Skeletal muscle tissue (tissue), 4 donors: ENCODE results near the gene LARP6. TPM values are rescaled to one million over a fixed set of nuclear protein-coding genes. Genes with fewer than 3 reads are reported as not detected.

Experiments used
- H3K27ac ChIP-seq: one replicate; pipeline ENCODE4 v1.7.0; 2013; ENCODE audit warnings: mild to moderate bottlenecking, low read depth, low read length, inconsistent platforms
- H3K27me3 ChIP-seq, 3 donors: one replicate each; pipeline ENCODE4 v1.7.0; 2013; ENCODE audit warnings: low read length in 3 of 3; ENCODE audit not compliant: control insufficient read depth in 3 of 3, insufficient read depth in 3 of 3
- H3K36me3 ChIP-seq, 3 donors: one replicate each; pipeline ENCODE4 v1.7.0; 2013; ENCODE audit warnings: low read length in 3 of 3; ENCODE audit not compliant: control insufficient read depth in 3 of 3, insufficient read depth in 3 of 3
- H3K4me1 ChIP-seq, 3 donors: one replicate each; pipeline ENCODE4 v1.7.0; 2013; ENCODE audit warnings: low read length in 3 of 3, mild to moderate bottlenecking in 3 of 3; ENCODE audit not compliant: control insufficient read depth in 3 of 3, insufficient read depth in 3 of 3
- H3K4me3 ChIP-seq, 3 donors: one replicate each; pipeline ENCODE4 v1.7.0; 2013; ENCODE audit warnings: low read length in 3 of 3
- H3K9ac ChIP-seq, 3 donors: one replicate each; pipeline ENCODE4 v1.7.0; 2013; ENCODE audit warnings: low read length in 3 of 3, mild to moderate bottlenecking in 3 of 3, moderate library complexity in 2 of 3, low read depth in 1 of 3
- H3K9me3 ChIP-seq, 3 donors: one replicate each; pipeline ENCODE4 v1.7.0; 2013; ENCODE audit warnings: low read length in 3 of 3; ENCODE audit not compliant: control insufficient read depth in 3 of 3
- total RNA-seq: library from RNA; depleted of rRNA; stranded (reverse); fragments of >200 nt; gene quantifications from one replicate; pipeline ENCODE4 v1.2.3, GENCODE V29; 2014
- donor health status: Osteomylitis.

Gene LARP6
- total RNA-seq, 1 donor from 2014 or later: 7.3 TPM

GRCh38 chr15:70799667-70800450 is 54.1 kb downstream of the LARP6 start:
- peak overlapping the region; percentile 51 for H3K27ac ChIP-seq
- no peak overlapping the region for H3K9ac ChIP-seq
- no peaks in the 10 kb centered on the region for H3K9me3 ChIP-seq
- H3K4me1 ChIP-seq: peaks cover 0 to 17% (median 6%) of the 10 kb centered on the region in 3 donors
- H3K27me3 ChIP-seq: no peaks in the 10 kb centered on the region
- H3K36me3 ChIP-seq: no peaks in the 10 kb centered on the region
- H3K4me3 ChIP-seq: no peak overlapping the region

- Histone ChIP-seq H3K9ac (no peak overlapping the region), H3K27me3 (no peaks in the 10 kb centered on the region), H3K4me3 (no peak overlapping the region), H3K9me3 (no peaks in the 10 kb centered on the region), H3K36me3 (no peaks in the 10 kb centered on the region), H3K27ac (no peak overlapping the region), H3K4me1 (peaks cover 10 to 22% (median 16%) of the 10 kb centered on the region in 3 donors)
These were observed 56.5 kb downstream of the LARP6 start for GRCh38 chr15:70797464-70797863.

- no peaks in the 10 kb centered on the region for H3K9me3 ChIP-seq
- peaks cover 10 to 20% (median 13%) of the 10 kb centered on the region in 3 donors for H3K4me1 ChIP-seq
- H3K27me3 ChIP-seq: no peaks in the 10 kb centered on the region
- H3K9ac ChIP-seq: no peak overlapping the region
- H3K36me3 ChIP-seq: no peaks in the 10 kb centered on the region
- H3K27ac ChIP-seq: no peak overlapping the region
- no peak overlapping the region for H3K4me3 ChIP-seq
These were observed 57.2 kb downstream of the LARP6 start for GRCh38 chr15:70796516-70797310.

DNA sequence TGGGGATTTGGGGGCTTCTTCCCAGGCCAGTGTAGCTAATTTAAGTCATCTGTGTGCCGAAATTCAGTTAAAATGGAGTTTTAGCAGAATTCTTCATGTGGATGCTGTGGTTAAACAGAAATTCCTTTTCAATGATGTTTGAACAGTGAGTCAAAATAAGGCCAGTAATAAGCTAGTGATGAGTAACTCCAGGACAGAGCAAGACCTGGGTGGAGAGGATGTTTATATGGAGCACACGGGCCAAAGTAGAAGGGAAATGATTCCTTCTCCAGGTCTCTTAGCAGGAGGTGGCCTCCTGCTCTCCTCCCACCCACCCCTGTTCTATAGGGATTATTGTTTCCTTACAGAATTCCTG is 58.7 kb downstream of the LARP6 start:
- no peaks in the 10 kb centered on the region for H3K27me3 ChIP-seq
- H3K4me1 ChIP-seq: peaks cover 10 to 18% (median 11%) of the 10 kb centered on the region in 3 donors
- no peaks in the 10 kb centered on the region for H3K36me3 ChIP-seq
- H3K4me3 ChIP-seq: no peak overlapping the region
- no peaks in the 10 kb centered on the region for H3K9me3 ChIP-seq
- H3K9ac ChIP-seq: no peak overlapping the region
- peak overlapping the region; percentile 78 for H3K27ac ChIP-seq

GRCh38 chr15:70794596-70795310 is 59.2 kb downstream of the LARP6 start:
- H3K4me1 ChIP-seq: peaks cover 10 to 13% (median 11%) of the 10 kb centered on the region in 3 donors
- no peaks in the 10 kb centered on the region for H3K36me3 ChIP-seq
- no peaks in the 10 kb centered on the region for H3K9me3 ChIP-seq
- H3K27ac ChIP-seq: peak overlapping the region; percentile 78
- H3K4me3 ChIP-seq: no peak overlapping the region
- peak overlapping the region in 2 of 3 donors; percentile 10 to 27 for H3K9ac ChIP-seq
- H3K27me3 ChIP-seq: no peaks in the 10 kb centered on the region

DNA sequence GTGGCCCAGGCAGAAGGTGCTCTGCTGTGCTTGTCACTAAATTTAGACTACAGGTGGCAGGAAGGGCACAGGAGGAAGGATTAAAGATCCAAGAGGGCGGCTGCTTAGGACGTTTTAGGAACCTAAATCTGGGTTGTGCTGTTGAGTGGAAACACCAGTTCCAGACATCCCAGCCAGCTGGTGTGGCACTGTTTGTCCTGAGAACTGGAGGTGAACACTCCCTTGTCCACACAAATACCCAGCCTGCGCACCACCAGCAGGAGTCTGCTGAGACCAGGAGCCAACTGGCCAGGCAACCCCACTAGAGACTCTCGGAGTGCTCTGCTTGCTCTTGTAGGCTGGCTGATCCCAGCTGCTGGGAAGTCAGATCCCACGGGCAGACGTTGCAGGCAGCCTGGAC is 60.3 kb downstream of the LARP6 start:
- peaks cover 10 to 11% (median 11%) of the 10 kb centered on the region in 3 donors for H3K4me1 ChIP-seq
- H3K9me3 ChIP-seq: no peaks in the 10 kb centered on the region
- H3K27me3 ChIP-seq: no peaks in the 10 kb centered on the region
- no peaks in the 10 kb centered on the region for H3K36me3 ChIP-seq
- peak overlapping the region in 1 of 3 donors; percentile 40 for H3K9ac ChIP-seq
- H3K27ac ChIP-seq: no peak overlapping the region
- peak overlapping the region in 1 of 3 donors; percentile 29 for H3K4me3 ChIP-seq

- H3K36me3 ChIP-seq: no peaks in the 10 kb centered on the region
- no peaks in the 10 kb centered on the region for H3K9me3 ChIP-seq
- H3K27me3 ChIP-seq: no peaks in the 10 kb centered on the region
- no peak overlapping the region for H3K27ac ChIP-seq
- H3K9ac ChIP-seq: no peak overlapping the region
- H3K4me1 ChIP-seq: peaks cover 10 to 11% (median 11%) of the 10 kb centered on the region in 3 donors
- H3K4me3 ChIP-seq: no peak overlapping the region
These were observed 61.8 kb downstream of the LARP6 start for GRCh38 chr15:70792171-70792573.

GRCh38 chr15:70791259-70791658 is 62.7 kb downstream of the LARP6 start:
- no peak overlapping the region for H3K9ac ChIP-seq

DNA sequence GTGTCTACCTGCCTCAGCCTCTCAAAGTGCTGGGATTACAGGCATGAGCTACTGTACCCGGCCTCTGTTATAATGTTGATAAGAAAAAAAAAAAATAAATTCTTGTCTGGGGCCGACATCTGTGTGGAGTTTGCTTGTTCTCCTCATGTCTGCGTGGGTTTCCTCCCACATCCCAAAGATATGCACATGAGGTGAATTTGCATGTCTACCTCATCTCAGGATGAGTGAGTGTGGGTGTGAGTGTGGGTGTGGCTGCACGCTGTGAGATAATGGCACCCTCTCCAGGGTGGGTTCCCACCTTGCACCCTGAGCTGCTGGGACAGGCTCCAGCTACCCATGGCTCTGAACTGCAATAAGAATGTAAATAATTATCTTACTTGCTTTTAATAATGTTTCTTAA is 64.7 kb downstream of the LARP6 start:
- no peak overlapping the region for H3K9ac ChIP-seq
- H3K9me3 ChIP-seq: no peaks in the 10 kb centered on the region
- no peaks in the 10 kb centered on the region for H3K27me3 ChIP-seq
- H3K27ac ChIP-seq: no peak overlapping the region
- H3K36me3 ChIP-seq: no peaks in the 10 kb centered on the region
- H3K4me3 ChIP-seq: no peak overlapping the region
- H3K4me1 ChIP-seq: peaks cover 9 to 11% (median 10%) of the 10 kb centered on the region in 3 donors

More at GRCh38 chr15:70791259-70791658, 62.7 kb downstream of the LARP6 start:
- Histone ChIP-seq H3K36me3 (no peaks in the 10 kb centered on the region), H3K27me3 (no peaks in the 10 kb centered on the region), H3K4me3 (no peak overlapping the region), H3K9me3 (no peaks in the 10 kb centered on the region), H3K4me1 (peaks cover 10 to 11% (median 11%) of the 10 kb centered on the region in 3 donors), H3K27ac (no peak overlapping the region)
